Measurements from ENCODE around the gene KLHL12. TPM values are rescaled to one million over a fixed set of nuclear protein-coding genes. Genes with fewer than 3 reads are reported as not detected.

Gene KLHL12
- total and polyA plus RNA-seq, 2 donors (not counting 3 experiments of a cell fraction or from before 2014, with no cell fraction given): 22.8 to 23.0 TPM

GRCh38 chr1:202850593-202851362 lies 76.3 kb downstream of the KLHL12 start:
- H3K27ac ChIP-seq (ENCODE audit: insufficient read depth, low read depth, low read length): no peak overlapping the region
- no peak overlapping the region for H2AFZ ChIP-seq (ENCODE audit: low read depth, low read length)
- no peak overlapping the region for H3K4me3 ChIP-seq (replicated peaks in 1 of 3; ENCODE audit: insufficient read depth in 1 of 3, low read depth in 1 of 3, low read length in 3 of 3)
- no peaks in the 10 kb centered on the region for H3K9me1 ChIP-seq (replicated peaks; ENCODE audit: control insufficient read depth, extremely low read depth, insufficient read depth, low read length)
- CTCF ChIA-PET: interaction anchor here (0.6 kb wide), 1 partner anchor 91 kb away, joined by 3 read pairs; no protein-coding TSS in a partner anchor
- H4K20me1 ChIP-seq (replicated peaks; ENCODE audit: control insufficient read depth, extremely low read depth, insufficient read depth, low read length): no peaks in the 10 kb centered on the region
- H3K4me1 ChIP-seq (ENCODE audit: control insufficient read depth, extremely low read depth, insufficient read depth, low read length): no peaks in the 10 kb centered on the region
- no peak overlapping the region for H3K4me2 ChIP-seq (ENCODE audit: insufficient read depth, low read length)
- H3K27me3 ChIP-seq (ENCODE audit: control insufficient read depth in 2 of 2, insufficient read depth in 2 of 2, low read length in 2 of 2): peaks cover 0 to under 1% of the 10 kb centered on the region in 2 experiments
- no peak overlapping the region for H3K9ac ChIP-seq (replicated peaks; ENCODE audit: extremely low read depth, insufficient read depth, low read length)
- H3K36me3 ChIP-seq (ENCODE audit: control insufficient read depth in 2 of 2, extremely low read depth in 1 of 2, insufficient read depth in 2 of 2, low read length in 2 of 2): no peaks in the 10 kb centered on the region
- POLR2A ChIA-PET: interaction anchor here (0.7 kb wide), 1 partner anchor 11 kb away, joined by 4 read pairs; no protein-coding TSS in a partner anchor
- intact Hi-C loops (cut with micrococcal nuclease): no loop called here
- BruUV-seq (replicated peaks): no TSS peak
- H3K9me3 ChIP-seq (replicated peaks; ENCODE audit: control insufficient read depth, insufficient read depth, low read length): no peaks in the 10 kb centered on the region
- H3K79me2 ChIP-seq (ENCODE audit: control insufficient read depth, insufficient read depth, low read length): no peaks in the 10 kb centered on the region
- TF ChIP-seq MAX (IDR thresholded peaks at IDR 0.05; ENCODE audit: insufficient read depth, insufficient read length) (no peak), MYC (IDR thresholded peaks at IDR 0.05; ENCODE audit: low read depth, low read length) (no peak)
- FAIRE-seq (no peak), DNase-seq (ENCODE audit: low read depth, low spot score) (no peak)
- dilution Hi-C loops (cut with MboI; ENCODE audit: extremely low pct_ligation_motif_present, low sequenced_read_pairs): no loop called here

DNA sequence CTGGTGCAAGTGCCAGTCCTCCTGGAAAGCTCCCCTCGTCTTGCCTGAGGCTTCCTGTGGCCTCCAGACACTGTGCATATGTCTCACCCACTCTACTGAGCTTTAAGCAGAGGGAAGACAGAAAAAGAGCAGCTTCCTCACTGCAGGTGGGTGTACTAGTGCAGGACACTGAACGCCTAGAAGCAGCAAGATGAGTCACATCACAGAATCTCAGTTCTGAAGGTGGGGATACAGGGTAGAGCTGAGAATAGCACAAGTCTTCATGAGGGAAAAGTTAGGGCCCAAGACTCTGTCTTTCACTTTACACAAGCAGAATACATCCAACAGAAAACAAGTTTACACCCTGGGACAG lies 78.9 kb downstream of the KLHL12 start:
- Histone ChIP-seq H3K9ac (replicated peaks; ENCODE audit: extremely low read depth, insufficient read depth, low read length) (no peak overlapping the region), H3K4me2 (ENCODE audit: insufficient read depth, low read length) (no peak overlapping the region), H3K27me3 (ENCODE audit: control insufficient read depth in 2 of 2, insufficient read depth in 2 of 2, low read length in 2 of 2) (peaks cover 0 to 4% of the 10 kb centered on the region in 2 experiments), H2AFZ (ENCODE audit: low read depth, low read length) (no peak overlapping the region), H3K9me1 (replicated peaks; ENCODE audit: control insufficient read depth, extremely low read depth, insufficient read depth, low read length) (no peaks in the 10 kb centered on the region), H3K27ac (ENCODE audit: insufficient read depth, low read depth, low read length) (no peak overlapping the region), H3K4me1 (ENCODE audit: control insufficient read depth, extremely low read depth, insufficient read depth, low read length) (no peaks in the 10 kb centered on the region), H3K79me2 (ENCODE audit: control insufficient read depth, insufficient read depth, low read length) (no peaks in the 10 kb centered on the region), H3K4me3 (replicated peaks in 1 of 3; ENCODE audit: insufficient read depth in 1 of 3, low read depth in 1 of 3, low read length in 3 of 3) (no peak overlapping the region), H3K36me3 (ENCODE audit: control insufficient read depth in 2 of 2, extremely low read depth in 1 of 2, insufficient read depth in 2 of 2, low read length in 2 of 2) (no peaks in the 10 kb centered on the region), H3K9me3 (replicated peaks; ENCODE audit: control insufficient read depth, insufficient read depth, low read length) (no peaks in the 10 kb centered on the region), H4K20me1 (replicated peaks; ENCODE audit: control insufficient read depth, extremely low read depth, insufficient read depth, low read length) (no peaks in the 10 kb centered on the region)
- TF ChIP-seq POLR2A (IDR thresholded peaks at IDR 0.05; ENCODE audit: low read depth, low read length): no peak
- TF ChIP-seq POLR2AphosphoS5 (IDR thresholded peaks at IDR 0.05; ENCODE audit: insufficient read depth, low read depth, low read length): no peak
- TF ChIP-seq JUN (IDR thresholded peaks at IDR 0.05; ENCODE audit: borderline replicate concordance, insufficient read depth, insufficient read length, low read depth): no peak
- no peak for TF ChIP-seq FOS (IDR thresholded peaks at IDR 0.05; ENCODE audit: borderline replicate concordance, insufficient read depth, low read length)
- no peak for TF ChIP-seq MAX (IDR thresholded peaks at IDR 0.05; ENCODE audit: insufficient read depth, insufficient read length)
- TF ChIP-seq EZH2 (IDR thresholded peaks at IDR 0.05; ENCODE audit: borderline replicate concordance, low read depth, low read length, severe bottlenecking): no peak
- TF ChIP-seq MYC (IDR thresholded peaks at IDR 0.05; ENCODE audit: low read depth, low read length): no peak
- no peak for TF ChIP-seq GATA2 (IDR thresholded peaks at IDR 0.05; ENCODE audit: insufficient read depth, insufficient read length, low read depth, low read length)
- TF ChIP-seq, protein P1, sequence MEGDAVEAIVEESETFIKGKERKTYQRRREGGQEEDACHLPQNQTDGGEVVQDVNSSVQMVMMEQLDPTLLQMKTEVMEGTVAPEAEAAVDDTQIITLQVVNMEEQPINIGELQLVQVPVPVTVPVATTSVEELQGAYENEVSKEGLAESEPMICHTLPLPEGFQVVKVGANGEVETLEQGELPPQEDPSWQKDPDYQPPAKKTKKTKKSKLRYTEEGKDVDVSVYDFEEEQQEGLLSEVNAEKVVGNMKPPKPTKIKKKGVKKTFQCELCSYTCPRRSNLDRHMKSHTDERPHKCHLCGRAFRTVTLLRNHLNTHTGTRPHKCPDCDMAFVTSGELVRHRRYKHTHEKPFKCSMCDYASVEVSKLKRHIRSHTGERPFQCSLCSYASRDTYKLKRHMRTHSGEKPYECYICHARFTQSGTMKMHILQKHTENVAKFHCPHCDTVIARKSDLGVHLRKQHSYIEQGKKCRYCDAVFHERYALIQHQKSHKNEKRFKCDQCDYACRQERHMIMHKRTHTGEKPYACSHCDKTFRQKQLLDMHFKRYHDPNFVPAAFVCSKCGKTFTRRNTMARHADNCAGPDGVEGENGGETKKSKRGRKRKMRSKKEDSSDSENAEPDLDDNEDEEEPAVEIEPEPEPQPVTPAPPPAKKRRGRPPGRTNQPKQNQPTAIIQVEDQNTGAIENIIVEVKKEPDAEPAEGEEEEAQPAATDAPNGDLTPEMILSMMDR (IDR thresholded peaks at IDR 0.05; ENCODE audit: extremely low read depth in 1 of 2, insufficient read depth in 1 of 2, low read depth in 1 of 2, low read length in 2 of 2): no peak
- intact Hi-C loops (cut with micrococcal nuclease) (no loop called here), dilution Hi-C loops (cut with MboI; ENCODE audit: extremely low pct_ligation_motif_present, low sequenced_read_pairs) (no loop called here)
- CTCF ChIA-PET: interaction anchor here (1.0 kb wide), 1 partner anchor 13 kb away, joined by 3 read pairs; no protein-coding TSS in a partner anchor
- POLR2A ChIA-PET: no interaction called here
- no peak for FAIRE-seq
- DNase-seq (ENCODE audit: low read depth, low spot score): no peak
- BruUV-seq (replicated peaks): no TSS peak

All from endothelial cell of umbilical vein (primary cell).